ENCODE results near the gene SNX13.

The SNX13 gene

DNA sequence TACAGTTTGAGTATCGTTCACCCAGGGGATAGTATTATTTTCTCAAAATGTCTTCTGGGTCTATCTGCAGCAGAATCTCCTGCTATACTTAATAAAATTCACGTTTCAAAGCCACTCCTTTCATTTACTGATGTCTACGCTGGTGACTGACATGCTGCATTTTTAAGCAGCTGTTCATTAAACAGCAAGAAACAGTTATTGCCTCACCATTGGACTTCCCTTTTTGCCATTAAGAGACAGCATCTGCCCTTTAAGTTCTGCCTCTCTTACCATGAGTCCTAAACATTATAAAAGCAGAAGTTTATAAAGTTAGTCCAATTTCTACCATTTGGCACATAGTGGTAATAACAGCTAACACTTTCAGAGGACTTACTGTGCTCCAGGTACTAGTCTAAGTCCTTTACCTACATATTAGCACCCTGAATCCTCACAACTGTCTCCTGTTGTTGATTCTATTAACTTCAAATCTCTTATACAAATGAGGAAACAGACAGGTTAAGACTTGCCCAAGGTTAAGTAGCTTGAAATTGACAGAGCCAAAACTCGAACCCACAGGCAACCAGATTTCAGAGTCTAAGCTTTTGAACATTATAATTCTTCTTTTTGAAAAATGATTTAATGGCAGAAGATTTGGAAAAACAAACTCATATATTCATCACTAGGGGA lies 169.5 kb downstream of the SNX13 start:
- no peak for DNase-seq (ENCODE audit: low read depth)
- TF ChIP-seq, protein P1, sequence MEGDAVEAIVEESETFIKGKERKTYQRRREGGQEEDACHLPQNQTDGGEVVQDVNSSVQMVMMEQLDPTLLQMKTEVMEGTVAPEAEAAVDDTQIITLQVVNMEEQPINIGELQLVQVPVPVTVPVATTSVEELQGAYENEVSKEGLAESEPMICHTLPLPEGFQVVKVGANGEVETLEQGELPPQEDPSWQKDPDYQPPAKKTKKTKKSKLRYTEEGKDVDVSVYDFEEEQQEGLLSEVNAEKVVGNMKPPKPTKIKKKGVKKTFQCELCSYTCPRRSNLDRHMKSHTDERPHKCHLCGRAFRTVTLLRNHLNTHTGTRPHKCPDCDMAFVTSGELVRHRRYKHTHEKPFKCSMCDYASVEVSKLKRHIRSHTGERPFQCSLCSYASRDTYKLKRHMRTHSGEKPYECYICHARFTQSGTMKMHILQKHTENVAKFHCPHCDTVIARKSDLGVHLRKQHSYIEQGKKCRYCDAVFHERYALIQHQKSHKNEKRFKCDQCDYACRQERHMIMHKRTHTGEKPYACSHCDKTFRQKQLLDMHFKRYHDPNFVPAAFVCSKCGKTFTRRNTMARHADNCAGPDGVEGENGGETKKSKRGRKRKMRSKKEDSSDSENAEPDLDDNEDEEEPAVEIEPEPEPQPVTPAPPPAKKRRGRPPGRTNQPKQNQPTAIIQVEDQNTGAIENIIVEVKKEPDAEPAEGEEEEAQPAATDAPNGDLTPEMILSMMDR (conservative IDR thresholded peaks at IDR 0.05; ENCODE audit: low read depth, low read length) = no peak
- H3K4me3 ChIP-seq (ENCODE audit: low read length) = no peak overlapping the region

DNA sequence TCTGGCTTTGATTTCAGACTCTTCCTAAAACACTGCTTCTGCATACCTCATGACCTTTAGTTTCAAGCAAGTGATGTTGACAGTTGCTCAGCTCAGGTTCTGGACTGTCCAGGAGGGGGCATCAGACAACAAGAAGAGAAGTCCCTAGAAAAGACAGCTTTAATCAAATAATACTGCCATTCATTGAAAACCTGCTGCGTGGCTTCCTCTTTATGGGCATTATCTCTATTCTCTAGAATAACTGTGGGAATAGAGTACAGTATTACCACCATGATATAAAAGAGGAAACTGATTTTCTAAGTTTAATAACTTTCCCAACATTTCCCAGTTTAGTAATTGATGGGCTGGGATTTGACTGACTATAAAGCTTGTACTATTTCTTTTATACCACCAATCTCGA lies 170.4 kb downstream of the SNX13 start:
- TF ChIP-seq, protein P1 (conservative IDR thresholded peaks at IDR 0.05; ENCODE audit: low read depth, low read length) = peak; percentile 85
- H3K4me3 ChIP-seq (ENCODE audit: low read length) = no peak overlapping the region
- DNase-seq (ENCODE audit: low read depth) = no peak

DNA sequence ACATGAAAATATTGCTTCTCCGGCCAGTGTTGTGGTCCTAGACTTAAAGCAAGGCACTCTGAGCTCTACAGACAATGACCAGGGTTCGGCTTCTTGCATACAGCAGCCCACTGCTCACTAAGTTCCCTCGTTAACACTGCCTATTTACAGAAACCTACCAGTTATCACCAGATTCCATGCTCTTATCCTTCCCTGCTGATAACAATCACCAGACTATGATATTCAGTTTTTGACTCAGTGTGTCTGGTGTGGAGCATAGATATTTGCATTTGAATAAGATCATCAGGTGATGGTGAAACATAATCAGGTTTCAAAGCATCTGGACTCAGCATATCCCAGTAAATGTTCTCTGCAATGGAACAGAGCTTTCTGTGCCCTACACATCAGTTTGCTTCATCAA lies 182.3 kb downstream of the SNX13 start:
- H3K4me3 ChIP-seq (ENCODE audit: low read length) = no peak overlapping the region
- DNase-seq (ENCODE audit: low read depth) = no peak
- TF ChIP-seq, protein P1 (conservative IDR thresholded peaks at IDR 0.05; ENCODE audit: low read depth, low read length) = no peak

DNA sequence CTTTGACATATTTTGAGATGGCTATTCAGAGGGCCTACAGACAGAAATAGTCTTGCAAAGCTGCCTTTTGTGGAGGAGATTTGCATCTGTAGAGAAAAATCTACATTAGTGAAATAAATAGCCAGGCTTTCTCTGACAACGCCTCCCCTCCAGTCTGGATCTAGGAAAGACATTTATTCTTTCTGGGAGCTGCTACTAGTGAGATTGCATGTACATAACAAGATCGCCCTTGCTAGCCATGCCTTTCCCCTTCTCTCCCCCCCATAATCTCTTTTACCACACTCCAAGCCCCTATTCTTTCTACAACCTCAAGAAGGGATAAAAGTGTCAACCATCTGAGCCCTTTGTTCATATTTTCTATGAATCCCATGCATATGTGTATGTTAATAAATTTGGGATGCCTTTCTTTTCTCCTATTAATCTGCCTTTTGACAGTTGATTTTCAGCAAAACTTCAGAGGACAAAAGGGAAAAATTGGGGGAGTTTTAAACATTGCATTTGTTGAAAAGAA lies 194.2 kb downstream of the SNX13 start:
- DNase-seq (ENCODE audit: low read depth) = no peak
- TF ChIP-seq, protein P1 (conservative IDR thresholded peaks at IDR 0.05; ENCODE audit: low read depth, low read length) = no peak
- no peak overlapping the region for H3K4me3 ChIP-seq (ENCODE audit: low read length)

DNA sequence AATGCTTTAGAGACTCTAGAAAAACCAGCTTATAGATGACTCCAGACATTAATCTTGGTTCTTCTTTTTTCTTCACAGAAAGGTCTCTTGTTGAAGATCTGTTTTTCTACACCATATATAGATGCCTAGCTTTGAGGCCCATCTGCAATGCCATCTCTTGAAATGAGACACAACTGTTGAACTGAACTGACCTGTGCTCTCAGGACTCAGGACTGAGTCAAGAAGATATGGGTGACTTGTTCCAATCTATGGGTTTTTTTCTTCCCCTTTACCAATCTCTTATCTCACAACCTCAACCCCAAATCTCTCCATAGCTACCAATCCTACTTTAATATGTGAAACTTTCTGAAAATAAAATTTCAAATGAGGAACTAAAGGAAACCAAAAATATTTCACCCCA lies 194.7 kb downstream of the SNX13 start:
- no peak overlapping the region for H3K4me3 ChIP-seq (ENCODE audit: low read length)
- no peak for DNase-seq (ENCODE audit: low read depth)
- TF ChIP-seq, protein P1 (conservative IDR thresholded peaks at IDR 0.05; ENCODE audit: low read depth, low read length) = no peak

DNA sequence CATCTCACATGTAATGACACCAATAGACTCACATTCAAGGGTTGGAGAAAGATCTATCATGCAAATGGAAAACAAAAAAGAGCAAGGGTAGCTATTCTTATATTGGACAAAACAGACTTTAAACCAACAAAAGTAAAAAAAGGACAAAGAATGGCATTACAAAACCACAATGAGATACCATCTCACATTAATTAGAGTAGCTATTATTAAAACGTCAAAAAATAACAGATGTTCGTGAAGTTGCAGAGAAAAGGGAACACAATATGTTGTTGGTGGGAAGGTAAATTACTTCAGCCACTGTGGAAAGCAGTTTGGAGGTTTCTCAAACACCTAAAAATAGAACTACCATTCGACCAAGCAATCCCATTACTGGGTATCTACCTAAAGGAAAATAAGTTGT lies 197.0 kb downstream of the SNX13 start:
- TF ChIP-seq, protein P1 (conservative IDR thresholded peaks at IDR 0.05; ENCODE audit: low read depth, low read length) = no peak
- H3K4me3 ChIP-seq (ENCODE audit: low read length) = no peak overlapping the region
- DNase-seq (ENCODE audit: low read depth) = no peak

DNA sequence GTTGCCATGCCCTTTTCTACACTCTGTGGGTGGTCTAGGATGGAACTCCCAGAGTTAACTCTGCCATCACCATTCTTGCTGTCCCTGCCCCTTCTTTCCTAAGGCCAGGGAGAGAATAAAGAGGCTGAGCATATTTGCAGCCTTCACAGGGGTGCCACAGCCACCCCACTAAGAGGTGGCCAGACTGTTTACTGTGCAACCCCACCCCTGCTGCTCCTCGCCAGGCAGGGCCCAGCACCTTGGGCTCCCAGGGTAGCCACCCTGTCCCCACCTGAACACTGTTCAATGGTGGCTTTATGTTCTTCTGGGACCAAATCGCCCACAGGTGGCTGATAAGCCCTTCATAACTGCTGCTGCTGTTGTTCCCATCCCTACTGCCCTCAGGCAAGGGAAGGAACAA lies 198.9 kb downstream of the SNX13 start:
- TF ChIP-seq, protein P1 (conservative IDR thresholded peaks at IDR 0.05; ENCODE audit: low read depth, low read length) = no peak
- H3K4me3 ChIP-seq (ENCODE audit: low read length) = no peak overlapping the region
- DNase-seq (ENCODE audit: low read depth) = no peak
